Measurements from ENCODE around the gene SYT1.

Gene SYT1

GRCh38 chr12:79454338-79454843 is 589.8 kb downstream of the SYT1 start:
- DNase-seq: no peak

DNA sequence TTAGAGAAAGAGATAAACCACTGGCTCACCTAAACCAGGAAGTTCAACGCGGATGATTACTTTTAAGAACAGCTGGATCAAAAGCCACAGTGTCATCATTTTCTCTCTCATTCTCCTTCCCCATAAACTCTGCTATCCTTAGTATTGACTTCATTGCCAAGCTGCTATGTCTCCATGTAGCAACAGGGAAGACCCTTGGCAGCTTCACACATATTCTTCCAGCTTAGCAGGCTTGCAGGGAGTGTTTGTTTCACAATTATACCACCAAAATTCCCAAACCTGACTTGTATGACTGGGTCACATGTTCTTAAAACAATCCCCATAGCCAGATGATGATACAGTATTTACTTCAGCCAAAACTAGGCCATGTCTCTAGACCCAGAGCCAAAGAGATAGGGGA is 590.7 kb downstream of the SYT1 start:
- DNase-seq: no peak

DNA sequence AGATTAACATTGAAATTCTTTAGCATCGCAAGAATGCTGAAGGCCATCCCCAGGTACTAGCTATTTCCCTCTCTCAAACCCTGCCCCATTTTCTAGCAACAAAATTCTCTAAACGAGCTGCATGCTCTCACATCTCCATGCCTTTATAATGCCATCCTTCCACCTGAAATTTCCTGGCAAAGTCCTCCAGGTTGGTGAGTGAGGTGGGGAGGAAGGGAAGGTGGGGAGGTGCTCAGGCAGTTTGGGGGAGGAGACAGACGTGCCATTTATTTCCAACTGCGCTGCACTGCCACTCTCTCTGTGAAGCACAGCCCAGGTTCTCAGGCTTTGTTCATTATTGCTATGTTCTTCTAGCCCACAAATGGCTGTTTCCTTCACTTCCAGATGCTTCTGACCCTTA is 617.7 kb downstream of the SYT1 start:
- DNase-seq: no peak

- no peak for DNase-seq
Observed at GRCh38 chr12:79482921-79483320, 618.3 kb downstream of the SYT1 start.

- no peak for DNase-seq
Observed at GRCh38 chr12:79486154-79486553, 621.6 kb downstream of the SYT1 start.

- no peak for DNase-seq
Observed at GRCh38 chr12:79487386-79488110, 623.0 kb downstream of the SYT1 start.

Data from T-helper 2 cell (primary cell).